ENCODE data around the gene CA11. TPM values are rescaled to one million over a fixed set of nuclear protein-coding genes. Genes with fewer than 3 reads are reported as not detected.

Gene CA11
- total RNA-seq, 1 donor from 2014 or later, result not detected

GRCh38 chr19:48672994-48673393 is 27.0 kb upstream of the CA11 start, which contains the start of gene NTN5:
Gene NTN5, minus strand, starts transcription at chr19:48673017. Its CDS starts 2,031 bp downstream, at chr19:48670986.
- TF ChIP-seq, protein P1, sequence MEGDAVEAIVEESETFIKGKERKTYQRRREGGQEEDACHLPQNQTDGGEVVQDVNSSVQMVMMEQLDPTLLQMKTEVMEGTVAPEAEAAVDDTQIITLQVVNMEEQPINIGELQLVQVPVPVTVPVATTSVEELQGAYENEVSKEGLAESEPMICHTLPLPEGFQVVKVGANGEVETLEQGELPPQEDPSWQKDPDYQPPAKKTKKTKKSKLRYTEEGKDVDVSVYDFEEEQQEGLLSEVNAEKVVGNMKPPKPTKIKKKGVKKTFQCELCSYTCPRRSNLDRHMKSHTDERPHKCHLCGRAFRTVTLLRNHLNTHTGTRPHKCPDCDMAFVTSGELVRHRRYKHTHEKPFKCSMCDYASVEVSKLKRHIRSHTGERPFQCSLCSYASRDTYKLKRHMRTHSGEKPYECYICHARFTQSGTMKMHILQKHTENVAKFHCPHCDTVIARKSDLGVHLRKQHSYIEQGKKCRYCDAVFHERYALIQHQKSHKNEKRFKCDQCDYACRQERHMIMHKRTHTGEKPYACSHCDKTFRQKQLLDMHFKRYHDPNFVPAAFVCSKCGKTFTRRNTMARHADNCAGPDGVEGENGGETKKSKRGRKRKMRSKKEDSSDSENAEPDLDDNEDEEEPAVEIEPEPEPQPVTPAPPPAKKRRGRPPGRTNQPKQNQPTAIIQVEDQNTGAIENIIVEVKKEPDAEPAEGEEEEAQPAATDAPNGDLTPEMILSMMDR (IDR thresholded peaks at IDR 0.05), result no peak
- intact Hi-C loops (cut with DNase I), result no loop called here
- no peaks in the 10 kb centered on the region for H3K27me3 ChIP-seq

DNA sequence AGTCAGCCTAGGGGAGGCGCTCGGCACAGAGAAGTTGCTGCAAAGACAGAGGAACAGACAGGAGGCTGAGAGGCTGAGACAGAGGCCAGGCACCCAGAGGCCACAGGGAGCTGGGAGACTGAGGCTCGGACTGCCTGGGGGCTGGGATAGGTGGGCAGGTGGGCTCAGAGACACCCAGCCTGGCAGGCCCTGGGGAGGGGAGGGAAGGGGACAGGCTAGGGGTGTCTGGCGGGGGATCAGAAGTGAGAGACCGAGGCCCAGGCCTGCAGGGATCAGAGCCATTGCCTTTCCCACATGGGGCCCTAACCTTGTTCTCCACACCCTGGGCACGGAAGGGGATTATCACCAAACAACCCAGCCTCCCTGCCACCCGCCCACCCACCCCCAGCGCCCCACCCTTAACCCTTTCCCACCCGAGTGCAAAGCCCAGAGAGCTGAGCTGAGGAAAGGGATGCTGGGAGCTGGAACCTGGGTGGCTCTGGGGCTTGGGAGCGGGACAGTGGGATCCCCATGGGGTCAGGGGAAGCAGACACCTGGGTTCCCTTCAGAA is 25.5 kb upstream of the CA11 start:
- intact Hi-C loops (cut with DNase I), result no loop called here
- Histone ChIP-seq H3K27ac (no peak overlapping the region), H3K4me1 (peaks cover 0 to 2% of the 10 kb centered on the region in 2 donors), H3K27me3 (no peaks in the 10 kb centered on the region), H3K36me3 (no peaks in the 10 kb centered on the region), H3K4me3 (no peak overlapping the region), H3K9me3 (no peaks in the 10 kb centered on the region)
- DNase-seq (ENCODE audit: low spot score in 2 of 2), result no peak
- TF ChIP-seq, protein P1 (IDR thresholded peaks at IDR 0.05), result no peak

More at GRCh38 chr19:48672994-48673393, 27.0 kb upstream of the CA11 start, which contains the start of gene NTN5:
- H3K27ac ChIP-seq, result no peak within 1 kb of the TSS
- no peaks in the 10 kb centered on the region for H3K36me3 ChIP-seq
- peaks cover 0 to 2% of the 10 kb centered on the region in 2 donors for H3K4me1 ChIP-seq
- H3K4me3 ChIP-seq, result no peak within 1 kb of the TSS
- no peaks in the 10 kb centered on the region for H3K9me3 ChIP-seq
- no peak for DNase-seq (ENCODE audit: low spot score in 2 of 2)

- TF ChIP-seq, protein P1 (IDR thresholded peaks at IDR 0.05), result no peak
- H3K4me3 ChIP-seq, result no peak overlapping the region
- intact Hi-C loops (cut with DNase I), result no loop called here
These were observed 24.9 kb upstream of the CA11 start for GRCh38 chr19:48670699-48671445.

GRCh38 chr19:48669903-48670668 is 24.1 kb upstream of the CA11 start:
- DNase-seq (ENCODE audit: low spot score in 2 of 2), result no peak
- Histone ChIP-seq H3K4me3 (no peak overlapping the region), H3K36me3 (no peaks in the 10 kb centered on the region), H3K27ac (no peak overlapping the region), H3K9me3 (no peaks in the 10 kb centered on the region), H3K27me3 (no peaks in the 10 kb centered on the region), H3K4me1 (no peaks in the 10 kb centered on the region)
- TF ChIP-seq, protein P1 (IDR thresholded peaks at IDR 0.05), result no peak
- intact Hi-C loops (cut with DNase I), result no loop called here

More at GRCh38 chr19:48670699-48671445, 24.9 kb upstream of the CA11 start:
- DNase-seq (ENCODE audit: low spot score in 2 of 2), result no peak
- H3K9me3 ChIP-seq, result no peaks in the 10 kb centered on the region
- no peaks in the 10 kb centered on the region for H3K36me3 ChIP-seq
- H3K27ac ChIP-seq, result no peak overlapping the region
- H3K4me1 ChIP-seq, result peaks cover 0 to 2% of the 10 kb centered on the region in 2 donors
- H3K27me3 ChIP-seq, result no peaks in the 10 kb centered on the region

GRCh38 chr19:48668761-48669160 is 22.8 kb upstream of the CA11 start:
- H3K27ac ChIP-seq, result no peak overlapping the region
- H3K4me1 ChIP-seq, result no peaks in the 10 kb centered on the region
- TF ChIP-seq, protein P1 (IDR thresholded peaks at IDR 0.05), result no peak
- intact Hi-C loops (cut with DNase I), result no loop called here
- no peak overlapping the region for H3K4me3 ChIP-seq
- H3K36me3 ChIP-seq, result no peaks in the 10 kb centered on the region
- H3K27me3 ChIP-seq, result no peaks in the 10 kb centered on the region
- DNase-seq (ENCODE audit: low spot score in 2 of 2), result no peak
- H3K9me3 ChIP-seq, result no peaks in the 10 kb centered on the region
